Lower lobe of right lung (tissue), 2 donors: ENCODE measurements around the gene ACKR1. TPM values are rescaled to one million over a fixed set of nuclear protein-coding genes. Genes with fewer than 3 reads are reported as not detected.

Experiments
- ATAC-seq, 2 donors: fragments of 200-7000 bp; cut with Tn5 transposase; one replicate each; pipeline ENCODE4 v1.9.1; 2020 to 2022; ENCODE audit warnings: mild to moderate bottlenecking in 2 of 2, moderate library complexity in 2 of 2
- DNase-seq: peaks from one replicate; pipeline ENCODE4 v3.0.0-alpha.2; 2020
- H3K27ac ChIP-seq: fragments of 200-600 bp; one replicate; pipeline ENCODE4 v1.8.0; 2022
- H3K27me3 ChIP-seq: fragments of 200-600 bp; one replicate; pipeline ENCODE4 v1.8.0; 2022; ENCODE audit warnings: low read depth
- H3K36me3 ChIP-seq: fragments of 200-600 bp; one replicate; pipeline ENCODE4 v1.8.0; 2022; ENCODE audit warnings: mild to moderate bottlenecking
- H3K4me1 ChIP-seq: fragments of 200-600 bp; one replicate; pipeline ENCODE4 v1.8.0; 2022
- H3K4me3 ChIP-seq: fragments of 200-600 bp; one replicate; pipeline ENCODE4 v1.8.0; 2022; ENCODE audit warnings: mild to moderate bottlenecking
- H3K9me3 ChIP-seq: fragments of 200-600 bp; one replicate; pipeline ENCODE4 v1.8.0; 2022
- intact Hi-C: fragments of 100-400 bp; cut with DNase I; formaldehyde crosslinking; loops from one replicate; pipeline ENCODE4 v1.11.0; 2022
- long read RNA-seq: library from polyadenylated mRNA; unstranded; transcript quantifications from one replicate; pipeline ENCODE4 v2.0.0, GENCODE V29; 2021
- total RNA-seq: library from RNA; stranded (reverse); fragmentation: NEBNext Ultra II Directional; extraction: Animal tissue kit (Norgen Biotek cat#: 25700); gene quantifications from one replicate; pipeline ENCODE4 v1.2.1, GENCODE V29; 2021
- TF ChIP-seq, protein P1 (sequence below): fragments of 200-600 bp; IDR thresholded peaks from one replicate; pipeline ENCODE4 v1.8.0; 2022; ENCODE audit warnings: antibody characterized with exemption, mild to moderate bottlenecking
- donor health status: DM: no; HTN: yes; CAD: no; lungs with severe emphysema.

Gene ACKR1, protein sequence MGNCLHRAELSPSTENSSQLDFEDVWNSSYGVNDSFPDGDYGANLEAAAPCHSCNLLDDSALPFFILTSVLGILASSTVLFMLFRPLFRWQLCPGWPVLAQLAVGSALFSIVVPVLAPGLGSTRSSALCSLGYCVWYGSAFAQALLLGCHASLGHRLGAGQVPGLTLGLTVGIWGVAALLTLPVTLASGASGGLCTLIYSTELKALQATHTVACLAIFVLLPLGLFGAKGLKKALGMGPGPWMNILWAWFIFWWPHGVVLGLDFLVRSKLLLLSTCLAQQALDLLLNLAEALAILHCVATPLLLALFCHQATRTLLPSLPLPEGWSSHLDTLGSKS
- total RNA-seq, result 30.4 TPM
- long read RNA-seq, transcript ACKR1-201 (1 exons, 1,242 nt), result minor isoform, 7 of 45 reads
- long read RNA-seq, transcript ACKR1-202 (2 exons, 2,008 nt), result major isoform, 38 of 45 reads
- long read RNA-seq, partial matches to known transcripts, result 0 of 45 reads
- long read RNA-seq, other reads (novel, unspliced or antisense), result 0 of 45 reads

DNA sequence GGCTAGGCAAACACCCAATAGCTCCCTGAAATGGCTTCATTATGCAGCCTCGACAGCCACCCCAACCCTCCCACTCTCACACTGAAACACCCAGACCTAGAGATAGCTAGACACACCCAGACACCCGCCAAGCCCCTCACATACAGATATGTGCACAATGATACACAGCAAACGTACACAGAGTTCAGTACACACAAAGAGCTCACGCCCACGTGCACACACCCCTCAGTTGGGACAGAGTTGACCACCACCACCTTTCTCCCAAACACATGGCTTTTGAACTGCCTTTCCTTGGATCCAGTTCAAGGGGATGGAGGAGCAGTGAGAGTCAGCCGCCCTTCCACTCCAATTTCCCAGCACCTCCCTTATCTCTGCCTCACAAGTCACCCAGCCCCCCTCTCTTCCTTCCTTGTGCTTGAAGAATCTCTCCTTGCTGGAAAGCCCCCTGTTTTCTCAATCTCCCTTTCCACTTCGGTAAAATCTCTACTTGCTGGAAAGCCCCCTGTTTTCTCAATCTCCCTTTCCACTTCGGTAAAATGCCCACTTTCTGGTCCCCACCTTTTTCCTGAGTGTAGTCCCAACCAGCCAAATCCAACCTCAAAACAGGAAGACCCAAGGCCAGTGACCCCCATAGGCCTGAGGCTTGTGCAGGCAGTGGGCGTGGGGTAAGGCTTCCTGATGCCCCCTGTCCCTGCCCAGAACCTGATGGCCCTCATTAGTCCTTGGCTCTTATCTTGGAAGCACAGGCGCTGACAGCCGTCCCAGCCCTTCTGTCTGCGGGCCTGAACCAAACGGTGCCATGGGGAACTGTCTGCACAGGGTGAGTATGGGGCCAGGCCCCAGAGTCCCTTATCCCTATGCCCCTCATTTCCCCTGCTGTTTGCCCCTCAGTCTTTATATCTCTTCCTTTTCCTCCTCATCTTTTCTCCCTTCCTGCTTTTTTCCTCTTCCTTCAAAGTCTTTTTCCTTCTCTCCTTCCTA, at the start of gene ACKR1:
TSS of gene ACKR1 (plus strand) at position 715 of the 981 bp plus-strand sequence. CDS start at position 800, 85 bp downstream.
- Histone ChIP-seq H3K4me3 (peak within 1 kb of the TSS; percentile 32), H3K4me1 (peaks cover 3% of the 10 kb centered on the region), H3K27me3 (peaks cover 18% of the 10 kb centered on the region), H3K36me3 (no peaks in the 10 kb centered on the region), H3K9me3 (no peaks in the 10 kb centered on the region), H3K27ac (no peak within 1 kb of the TSS)
- TF ChIP-seq, protein P1, sequence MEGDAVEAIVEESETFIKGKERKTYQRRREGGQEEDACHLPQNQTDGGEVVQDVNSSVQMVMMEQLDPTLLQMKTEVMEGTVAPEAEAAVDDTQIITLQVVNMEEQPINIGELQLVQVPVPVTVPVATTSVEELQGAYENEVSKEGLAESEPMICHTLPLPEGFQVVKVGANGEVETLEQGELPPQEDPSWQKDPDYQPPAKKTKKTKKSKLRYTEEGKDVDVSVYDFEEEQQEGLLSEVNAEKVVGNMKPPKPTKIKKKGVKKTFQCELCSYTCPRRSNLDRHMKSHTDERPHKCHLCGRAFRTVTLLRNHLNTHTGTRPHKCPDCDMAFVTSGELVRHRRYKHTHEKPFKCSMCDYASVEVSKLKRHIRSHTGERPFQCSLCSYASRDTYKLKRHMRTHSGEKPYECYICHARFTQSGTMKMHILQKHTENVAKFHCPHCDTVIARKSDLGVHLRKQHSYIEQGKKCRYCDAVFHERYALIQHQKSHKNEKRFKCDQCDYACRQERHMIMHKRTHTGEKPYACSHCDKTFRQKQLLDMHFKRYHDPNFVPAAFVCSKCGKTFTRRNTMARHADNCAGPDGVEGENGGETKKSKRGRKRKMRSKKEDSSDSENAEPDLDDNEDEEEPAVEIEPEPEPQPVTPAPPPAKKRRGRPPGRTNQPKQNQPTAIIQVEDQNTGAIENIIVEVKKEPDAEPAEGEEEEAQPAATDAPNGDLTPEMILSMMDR, result no peak
- no peak for DNase-seq
- ATAC-seq, result peak; percentile 11 to 20
- intact Hi-C loops, result no loop called here

DNA sequence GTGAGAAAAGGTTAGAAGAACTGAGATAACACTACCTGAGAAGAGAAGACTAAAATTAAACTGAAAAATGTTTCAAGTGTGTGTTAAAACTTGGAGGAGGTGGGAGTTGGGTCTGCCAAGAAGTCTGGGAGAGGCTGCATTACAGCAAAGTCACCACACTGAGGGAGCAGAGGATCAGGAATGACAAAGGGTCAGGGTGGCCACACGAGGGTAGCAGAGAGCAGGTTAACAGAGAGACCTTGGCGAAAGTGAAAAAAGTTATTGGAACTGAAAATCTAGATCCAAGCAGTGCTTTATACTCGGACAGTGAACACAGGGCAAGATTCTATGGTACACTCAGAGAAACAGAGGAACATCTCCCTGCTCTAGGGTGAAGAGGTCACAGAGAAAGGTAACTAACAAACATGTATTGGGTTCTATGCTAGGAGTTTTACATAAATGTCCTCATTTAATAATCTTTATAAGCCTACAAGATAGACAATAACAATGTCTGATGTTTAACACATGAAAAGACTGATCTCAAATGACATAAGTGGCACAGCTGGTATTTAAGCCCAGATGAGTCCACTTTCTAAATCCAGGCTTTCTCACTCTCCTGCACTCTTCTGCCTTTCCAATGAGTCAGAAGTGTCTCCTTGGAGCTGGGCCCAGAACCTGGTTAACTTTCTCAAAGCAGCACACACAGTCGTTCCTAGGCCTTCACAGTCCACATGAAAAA, 43.5 kb upstream of the ACKR1 start:
- H3K4me1 ChIP-seq, result peaks cover 5% of the 10 kb centered on the region
- intact Hi-C loops, result no loop called here
- DNase-seq (peak; percentile 64), ATAC-seq (peak; percentile 95 to 97)
- no peaks in the 10 kb centered on the region for H3K36me3 ChIP-seq
- TF ChIP-seq, protein P1, result peak; percentile 90
- no peak overlapping the region for H3K27ac ChIP-seq
- no peak overlapping the region for H3K4me3 ChIP-seq
- no peaks in the 10 kb centered on the region for H3K9me3 ChIP-seq
- no peaks in the 10 kb centered on the region for H3K27me3 ChIP-seq

DNA sequence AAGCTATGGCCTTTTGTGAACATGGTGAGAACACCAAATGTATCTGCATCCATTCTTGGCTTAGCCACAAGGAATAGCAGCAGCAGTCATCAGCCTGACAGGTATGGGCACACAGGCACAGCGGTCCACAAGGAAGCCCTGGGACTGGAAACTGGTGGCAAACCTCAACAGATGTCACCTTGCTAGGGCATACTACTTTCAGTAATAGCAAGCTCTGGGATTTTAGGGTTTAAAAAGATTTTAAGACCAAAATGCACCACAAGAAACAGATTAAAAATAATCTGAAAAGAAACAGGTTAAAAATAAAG, 43.0 kb upstream of the ACKR1 start:
- no peaks in the 10 kb centered on the region for H3K9me3 ChIP-seq
- DNase-seq, result no peak
- no peak for ATAC-seq
- H3K27ac ChIP-seq, result no peak overlapping the region
- no peak overlapping the region for H3K4me3 ChIP-seq
- no peaks in the 10 kb centered on the region for H3K36me3 ChIP-seq
- peaks cover 5% of the 10 kb centered on the region for H3K4me1 ChIP-seq
- TF ChIP-seq, protein P1, result no peak
- intact Hi-C loops, result no loop called here
- peaks cover 3% of the 10 kb centered on the region for H3K27me3 ChIP-seq

DNA sequence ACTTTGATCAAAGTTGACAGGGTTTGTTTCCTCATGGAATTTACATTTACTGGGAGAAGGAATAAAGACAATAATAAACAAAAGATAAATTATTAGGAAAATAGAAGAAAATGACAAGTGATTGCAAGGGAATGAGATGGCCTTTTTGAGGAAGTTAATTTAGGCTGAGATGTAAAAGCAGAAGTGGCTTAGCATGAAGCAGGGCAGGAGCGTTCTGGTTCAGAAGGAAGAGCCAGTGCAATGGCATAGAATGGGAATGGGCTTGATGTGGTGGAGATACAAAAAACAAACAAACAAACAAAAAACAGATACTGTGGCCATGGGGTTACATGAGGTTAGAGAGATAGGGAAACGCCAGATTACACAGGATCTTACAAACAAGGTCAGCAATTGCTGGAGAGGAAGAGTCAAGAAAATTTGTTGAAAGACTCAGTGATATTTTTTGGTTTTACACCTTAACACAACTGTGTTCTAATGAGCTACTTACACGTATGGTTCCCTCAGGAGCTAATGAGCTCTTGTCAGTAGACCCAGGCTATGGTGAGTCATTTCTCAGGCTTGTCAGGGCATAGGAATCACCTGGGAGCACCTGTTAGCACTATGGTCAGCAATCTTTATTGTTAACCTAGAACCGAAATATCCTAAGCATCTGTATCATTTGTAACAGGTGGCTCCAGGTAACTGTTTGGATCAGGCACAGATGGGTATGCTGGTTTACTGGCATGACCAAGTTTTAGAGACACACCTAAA, 42.0 kb upstream of the ACKR1 start:
- intact Hi-C loops, result no loop called here
- TF ChIP-seq, protein P1, result no peak
- DNase-seq, result no peak
- Histone ChIP-seq H3K4me3 (no peak overlapping the region), H3K9me3 (no peaks in the 10 kb centered on the region), H3K4me1 (peaks cover 5% of the 10 kb centered on the region), H3K27ac (no peak overlapping the region), H3K27me3 (peaks cover 4% of the 10 kb centered on the region), H3K36me3 (no peaks in the 10 kb centered on the region)
- no peak for ATAC-seq
